ENCODE measurements around the gene ROBO1. TPM values are rescaled to one million over a fixed set of nuclear protein-coding genes. Genes with fewer than 3 reads are reported as not detected.

ROBO1 gene
- total and polyA plus RNA-seq, 2 of the 8 experiments (the other 6 are each of a cell fraction or from before 2014, with no cell fraction given): 51.4 to 91.0 TPM

- no peak for TF ChIP-seq HDAC2 (IDR thresholded peaks at IDR 0.05; ENCODE audit: borderline replicate concordance in 1 of 2, low read depth in 2 of 2, low read length in 2 of 2)
These were observed 795.0 kb downstream of the ROBO1 start (continued) for GRCh38 chr3:78972617-78973301.
